ENCODE data around the gene ROBO4.

ROBO4 gene

GRCh38 chr11:124859171-124859570 is 38.5 kb downstream of the ROBO4 start:
- no peaks in the 10 kb centered on the region for H3K9me3 ChIP-seq (ENCODE audit: insufficient read depth, low read length)
- no peak overlapping the region for H3K27ac ChIP-seq (ENCODE audit: low read depth, low read length)
- TF ChIP-seq CTCF (IDR thresholded peaks at IDR 0.05; ENCODE audit: insufficient read depth, low read length, poor library complexity, severe bottlenecking) (no peak), EZH2phosphoT487 (conservative IDR thresholded peaks at IDR 0.05; ENCODE audit: low read length) (no peak)
- H3K9ac ChIP-seq (ENCODE audit: low read length): no peak overlapping the region
- H4K20me1 ChIP-seq (ENCODE audit: low read depth, low read length): no peaks in the 10 kb centered on the region
- no peaks in the 10 kb centered on the region for H3K36me3 ChIP-seq (ENCODE audit: low read length)
- no peaks in the 10 kb centered on the region for H3K27me3 ChIP-seq (ENCODE audit: low read length)
- no peaks in the 10 kb centered on the region for H3F3A ChIP-seq (ENCODE audit: insufficient read depth)
- H3K79me2 ChIP-seq (ENCODE audit: insufficient read depth, low read length): no peaks in the 10 kb centered on the region
- H2AFZ ChIP-seq (ENCODE audit: low read depth, low read length, severe bottlenecking): no peak overlapping the region
- H3K4me2 ChIP-seq (ENCODE audit: low read depth, low read length, poor library complexity, severe bottlenecking): no peak overlapping the region
- H3K4me3 ChIP-seq (ENCODE audit: insufficient read depth, low read length, poor library complexity, severe bottlenecking): no peak overlapping the region
- no peaks in the 10 kb centered on the region for H3K9me2 ChIP-seq (replicated peaks; ENCODE audit: insufficient read depth, low read length)

GRCh38 chr11:124846070-124846673 is 51.5 kb downstream of the ROBO4 start:
- Histone ChIP-seq H3K9ac (ENCODE audit: low read length) (no peak overlapping the region), H2AFZ (ENCODE audit: low read depth, low read length, severe bottlenecking) (no peak overlapping the region), H3K36me3 (ENCODE audit: low read length) (no peaks in the 10 kb centered on the region), H3K4me3 (ENCODE audit: insufficient read depth, low read length, poor library complexity, severe bottlenecking) (no peak overlapping the region), H3K27me3 (ENCODE audit: low read length) (no peaks in the 10 kb centered on the region), H3F3A (ENCODE audit: insufficient read depth) (no peaks in the 10 kb centered on the region), H3K9me2 (replicated peaks; ENCODE audit: insufficient read depth, low read length) (no peaks in the 10 kb centered on the region), H3K4me2 (ENCODE audit: low read depth, low read length, poor library complexity, severe bottlenecking) (no peak overlapping the region), H3K9me3 (ENCODE audit: insufficient read depth, low read length) (no peaks in the 10 kb centered on the region), H3K79me2 (ENCODE audit: insufficient read depth, low read length) (no peaks in the 10 kb centered on the region), H3K27ac (ENCODE audit: low read depth, low read length) (no peak overlapping the region), H4K20me1 (ENCODE audit: low read depth, low read length) (no peaks in the 10 kb centered on the region)
- TF ChIP-seq CTCF (IDR thresholded peaks at IDR 0.05; ENCODE audit: insufficient read depth, low read length, poor library complexity, severe bottlenecking): no peak
- no peak for TF ChIP-seq EZH2phosphoT487 (conservative IDR thresholded peaks at IDR 0.05; ENCODE audit: low read length)

- H3K27ac ChIP-seq (ENCODE audit: low read depth, low read length): no peak overlapping the region
- no peaks in the 10 kb centered on the region for H3K9me3 ChIP-seq (ENCODE audit: insufficient read depth, low read length)
- no peak overlapping the region for H2AFZ ChIP-seq (ENCODE audit: low read depth, low read length, severe bottlenecking)
- H3K9me2 ChIP-seq (replicated peaks; ENCODE audit: insufficient read depth, low read length): no peaks in the 10 kb centered on the region
- no peak for TF ChIP-seq EZH2phosphoT487 (conservative IDR thresholded peaks at IDR 0.05; ENCODE audit: low read length)
- no peak for TF ChIP-seq CTCF (IDR thresholded peaks at IDR 0.05; ENCODE audit: insufficient read depth, low read length, poor library complexity, severe bottlenecking)
- H3K4me3 ChIP-seq (ENCODE audit: insufficient read depth, low read length, poor library complexity, severe bottlenecking): no peak overlapping the region
- no peaks in the 10 kb centered on the region for H3K79me2 ChIP-seq (ENCODE audit: insufficient read depth, low read length)
- no peak overlapping the region for H3K4me2 ChIP-seq (ENCODE audit: low read depth, low read length, poor library complexity, severe bottlenecking)
- H3K27me3 ChIP-seq (ENCODE audit: low read length): no peaks in the 10 kb centered on the region
- no peaks in the 10 kb centered on the region for H3F3A ChIP-seq (ENCODE audit: insufficient read depth)
- no peaks in the 10 kb centered on the region for H3K36me3 ChIP-seq (ENCODE audit: low read length)
- H4K20me1 ChIP-seq (ENCODE audit: low read depth, low read length): no peaks in the 10 kb centered on the region
- H3K9ac ChIP-seq (ENCODE audit: low read length): no peak overlapping the region
Observed at GRCh38 chr11:124844664-124845079, 53.0 kb downstream of the ROBO4 start.

All from SU-DHL-6 (cell line).